Endothelial cell of umbilical vein (primary cell): ENCODE data around the gene APBA2. TPM values are rescaled to one million over a fixed set of nuclear protein-coding genes. Genes with fewer than 3 reads are reported as not detected.

Experiments used
- BruUV-seq: library from RNA; stranded (reverse); fragments of 400-500 nt; replicated peaks from 2 replicates; lab custom pipeline; 2021; lab: Mats Ljungman, UMichigan
- CTCF ChIA-PET: fragments of 300-600, 350-600 bp; sonication (Branson Sonifier 250); formaldehyde crosslinking; loops from one replicate; lab custom pipeline; 2021; ENCODE audit warnings: antibody characterized with exemption, inconsistent platforms; lab: Charles Lee
- POLR2A ChIA-PET: fragments of 300-600, 350-600 bp; sonication (Branson Sonifier 250); formaldehyde crosslinking; loops from one replicate; lab custom pipeline; 2021; ENCODE audit warnings: antibody characterized with exemption, inconsistent platforms; lab: Charles Lee
- DNase-seq: peaks from one replicate; pipeline ENCODE4 v3.0.0-alpha.2; 2011; ENCODE audit warnings: low read depth, low spot score
- FAIRE-seq: peaks from 2 replicates; lab custom pipeline; 2011; peaks lifted over from hg19 to GRCh38; lab: Jason Lieb, UNC
- H2AFZ ChIP-seq: 2 replicates; pipeline ENCODE4 v1.6.0; 2012; ENCODE audit warnings: low read depth, low read length, control low read depth, inconsistent platforms
- H3K27ac ChIP-seq: 2 replicates; pipeline ENCODE4 v1.5.1; 2011; ENCODE audit warnings: low read depth, mild to moderate bottlenecking, control low read depth, low read length, moderate library complexity; ENCODE audit not compliant: insufficient read depth
- H3K27me3 ChIP-seq, 2 experiments: 2 replicates each; pipeline versions ENCODE4 v1.6.0 to v1.6.1; 2011; ENCODE audit warnings: low read length in 2 of 2, mixed read lengths in 1 of 2; ENCODE audit not compliant: control insufficient read depth in 2 of 2, insufficient read depth in 2 of 2
- H3K36me3 ChIP-seq, 2 experiments: 2 replicates in 1 of 2; 3 replicates in 1 of 2; pipeline ENCODE4 v1.5.1; 2011; ENCODE audit warnings: low read length in 2 of 2, mild to moderate bottlenecking in 1 of 2, moderate library complexity in 1 of 2; ENCODE audit not compliant: control insufficient read depth in 2 of 2, insufficient read depth in 2 of 2; ENCODE audit errors: extremely low read depth in 1 of 2
- H3K4me1 ChIP-seq: 3 replicates; pipeline ENCODE4 v1.5.1; 2011; ENCODE audit warnings: mild to moderate bottlenecking, low read length; ENCODE audit not compliant: control insufficient read depth, insufficient read depth; ENCODE audit errors: extremely low read depth
- H3K4me2 ChIP-seq: 2 replicates; pipeline ENCODE4 v1.6.1; 2011; ENCODE audit warnings: low read length, control low read depth, mixed read lengths; ENCODE audit not compliant: insufficient read depth
- H3K4me3 ChIP-seq, 3 experiments: fragments of 200-600 bp in 1 of 3; sonication (generic), shearing (Covaris generic) in 1 of 3; replicated peaks in 1 of 3; 2 replicates each; pipeline ENCODE4 v1.5.1; 2011 to 2016; ENCODE audit warnings: control low read depth in 3 of 3, low read length in 3 of 3, mild to moderate bottlenecking in 2 of 3, inconsistent platforms in 1 of 3, low read depth in 1 of 3, moderate library complexity in 1 of 3; ENCODE audit not compliant: insufficient read depth in 1 of 3
- H3K79me2 ChIP-seq: 2 replicates; pipeline ENCODE4 v1.6.0; 2012; ENCODE audit warnings: low read length, inconsistent platforms; ENCODE audit not compliant: control insufficient read depth, insufficient read depth
- H3K9ac ChIP-seq: replicated peaks from 2 replicates; pipeline ENCODE3; 2011; ENCODE audit warnings: low read length, control low read depth; ENCODE audit not compliant: insufficient read depth; ENCODE audit errors: extremely low read depth
- H3K9me1 ChIP-seq: replicated peaks from 3 replicates; pipeline ENCODE4 v1.6.0; 2011; ENCODE audit warnings: mild to moderate bottlenecking, low read length; ENCODE audit not compliant: control insufficient read depth, insufficient read depth; ENCODE audit errors: extremely low read depth
- H3K9me3 ChIP-seq: replicated peaks from 2 replicates; pipeline ENCODE4 v1.5.1; 2012; ENCODE audit warnings: low read length, inconsistent platforms; ENCODE audit not compliant: control insufficient read depth, insufficient read depth
- H4K20me1 ChIP-seq: replicated peaks from 2 replicates; pipeline ENCODE3; 2011; ENCODE audit warnings: mild to moderate bottlenecking, low read length; ENCODE audit not compliant: control insufficient read depth, insufficient read depth; ENCODE audit errors: extremely low read depth
- EZH2 ChIP-seq: IDR thresholded peaks from 2 replicates; pipeline ENCODE4 v1.6.1; 2012; ENCODE audit warnings: borderline replicate concordance, low read depth, mild to moderate bottlenecking, moderate library complexity, low read length, inconsistent platforms; ENCODE audit not compliant: severe bottlenecking
- FOS ChIP-seq: IDR thresholded peaks from 2 replicates; pipeline ENCODE4 v1.6.1; 2011; ENCODE audit warnings: mild to moderate bottlenecking, low read length, moderate library complexity, borderline replicate concordance; ENCODE audit not compliant: insufficient read depth
- GATA2 ChIP-seq: IDR thresholded peaks from 2 replicates; pipeline ENCODE4 v1.7.0; 2011; ENCODE audit warnings: low read depth, mild to moderate bottlenecking, moderate library complexity, mixed read lengths, low read length; ENCODE audit not compliant: insufficient read length, insufficient read depth
- JUN ChIP-seq: IDR thresholded peaks from 2 replicates; pipeline ENCODE4 v1.6.1; 2011; ENCODE audit warnings: borderline replicate concordance, low read depth; ENCODE audit not compliant: insufficient read length, insufficient read depth
- MAX ChIP-seq: IDR thresholded peaks from 2 replicates; pipeline ENCODE4 v1.6.1; 2011; ENCODE audit not compliant: insufficient read depth, insufficient read length
- MYC ChIP-seq: IDR thresholded peaks from one replicate; pipeline ENCODE4 v1.6.1; 2011; ENCODE audit warnings: mild to moderate bottlenecking, low read depth, low read length
- POLR2A ChIP-seq: IDR thresholded peaks from 2 replicates; pipeline ENCODE4 v1.6.1; 2012; ENCODE audit warnings: low read depth, mild to moderate bottlenecking, control low read depth, low read length
- POLR2AphosphoS5 ChIP-seq: IDR thresholded peaks from 2 replicates; pipeline ENCODE4 v1.6.1; 2012; ENCODE audit warnings: low read depth, mild to moderate bottlenecking, control low read depth, low read length, moderate library complexity; ENCODE audit not compliant: insufficient read depth
- dilution Hi-C: fragments of 300-500 bp; cut with MboI; formaldehyde crosslinking; loops from one replicate; pipeline ENCODE4 v1.15.0; 2019; ENCODE audit warnings: low sequenced_read_pairs; ENCODE audit not compliant: extremely low pct_ligation_motif_present
- intact Hi-C: fragments of 100-400 bp; cut with micrococcal nuclease; formaldehyde crosslinking; loops from one replicate; pipeline ENCODE4 v1.10.0; 2022
- polyA plus RNA-seq, 4 experiments: library from polyadenylated mRNA; depleted of rRNA in 3 of 4; stranded (reverse) in 3 of 4; unstranded in 1 of 4; fragments of >200 nt; gene quantifications; 2 replicates each; pipeline versions ENCODE4 v1.2.1 to v1.2.3, GENCODE V29; 2011 to 2012; ENCODE audit warnings: missing spikeins in 1 of 4
- total RNA-seq: library from RNA; stranded (reverse); gene quantifications from 2 replicates; pipeline ENCODE4 v1.2.3, GENCODE V29; 2021
- TF ChIP-seq, protein P1 (sequence below), 2 donors: IDR thresholded peaks; 1 replicate in 1 of 2; 2 replicates in 1 of 2; pipeline ENCODE4 v1.5.1; 2011; ENCODE audit warnings: low read length in 2 of 2, mild to moderate bottlenecking in 2 of 2, moderate library complexity in 2 of 2, control low read depth in 1 of 2, inconsistent platforms in 1 of 2, low read depth in 1 of 2; ENCODE audit not compliant: insufficient read depth in 1 of 2; ENCODE audit errors: extremely low read depth in 1 of 2

APBA2 gene
- total and polyA plus RNA-seq, 2 donors (not counting 3 experiments of a cell fraction or from before 2014, with no cell fraction given) = 5.7 to 11.1 TPM

GRCh38 chr15:29070471-29071231, 184.9 kb downstream of the APBA2 start:
- Histone ChIP-seq H3K4me2 (no peak overlapping the region), H3K9ac (no peak overlapping the region), H3K27me3 (no peaks in the 10 kb centered on the region), H3K4me1 (peaks cover 5% of the 10 kb centered on the region), H3K4me3 (no peak overlapping the region), H3K36me3 (no peaks in the 10 kb centered on the region), H3K9me1 (no peaks in the 10 kb centered on the region), H4K20me1 (no peaks in the 10 kb centered on the region), H3K27ac (no peak overlapping the region), H3K9me3 (no peaks in the 10 kb centered on the region), H2AFZ (no peak overlapping the region), H3K79me2 (no peaks in the 10 kb centered on the region)
- ChIA-PET POLR2A (no interaction called here), CTCF (interaction anchor here (0.8 kb wide), 1 partner anchor 18 kb away, joined by 3 read pairs; no protein-coding TSS in a partner anchor)
- TF ChIP-seq, protein P1, sequence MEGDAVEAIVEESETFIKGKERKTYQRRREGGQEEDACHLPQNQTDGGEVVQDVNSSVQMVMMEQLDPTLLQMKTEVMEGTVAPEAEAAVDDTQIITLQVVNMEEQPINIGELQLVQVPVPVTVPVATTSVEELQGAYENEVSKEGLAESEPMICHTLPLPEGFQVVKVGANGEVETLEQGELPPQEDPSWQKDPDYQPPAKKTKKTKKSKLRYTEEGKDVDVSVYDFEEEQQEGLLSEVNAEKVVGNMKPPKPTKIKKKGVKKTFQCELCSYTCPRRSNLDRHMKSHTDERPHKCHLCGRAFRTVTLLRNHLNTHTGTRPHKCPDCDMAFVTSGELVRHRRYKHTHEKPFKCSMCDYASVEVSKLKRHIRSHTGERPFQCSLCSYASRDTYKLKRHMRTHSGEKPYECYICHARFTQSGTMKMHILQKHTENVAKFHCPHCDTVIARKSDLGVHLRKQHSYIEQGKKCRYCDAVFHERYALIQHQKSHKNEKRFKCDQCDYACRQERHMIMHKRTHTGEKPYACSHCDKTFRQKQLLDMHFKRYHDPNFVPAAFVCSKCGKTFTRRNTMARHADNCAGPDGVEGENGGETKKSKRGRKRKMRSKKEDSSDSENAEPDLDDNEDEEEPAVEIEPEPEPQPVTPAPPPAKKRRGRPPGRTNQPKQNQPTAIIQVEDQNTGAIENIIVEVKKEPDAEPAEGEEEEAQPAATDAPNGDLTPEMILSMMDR (IDR thresholded peaks at IDR 0.05; ENCODE audit: extremely low read depth in 1 of 2, insufficient read depth in 1 of 2, low read depth in 1 of 2, low read length in 2 of 2) = no peak
- TF ChIP-seq MYC (no peak), FOS (no peak), MAX (no peak), POLR2A (no peak), JUN (no peak), EZH2 (no peak), GATA2 (no peak), POLR2AphosphoS5 (no peak)
- DNase-seq (no peak), FAIRE-seq (no peak)
- dilution Hi-C loops = no loop called here
- intact Hi-C loops = loop anchor here (10.0 kb wide), 1 partner anchor 56 kb away; no protein-coding TSS in a partner anchor
- BruUV-seq = no TSS peak
